CD8-positive, alpha-beta memory T cell (primary cell): ENCODE data around the gene BAHD1. TPM values are rescaled to one million over a fixed set of nuclear protein-coding genes. Genes with fewer than 3 reads are reported as not detected.
A peak's percentile ranks its signal among the peaks of the same experiment; 100 is the strongest.

Source experiments
- CTCF ChIA-PET: fragments of 350-600 bp; sonication (Branson Sonifier 250); formaldehyde crosslinking; loops from one replicate; lab custom pipeline; 2021; ENCODE audit warnings: antibody characterized with exemption; lab: Charles Lee
- POLR2A ChIA-PET: fragments of 350-600 bp; sonication (Branson Sonifier 250); formaldehyde crosslinking; loops from one replicate; lab custom pipeline; 2021; ENCODE audit warnings: antibody characterized with exemption; lab: Charles Lee
- DNase-seq, 5 donors: peaks; one replicate each; pipeline versions ENCODE4 v3.0.0 to v3.0.0-alpha.2; 2020 to 2022; ENCODE audit warnings: mixed read lengths in 1 of 5
- H3K27ac ChIP-seq: one replicate; pipeline ENCODE4 v1.7.0; 2013; ENCODE audit warnings: low read depth, mild to moderate bottlenecking, low read length, moderate library complexity
- H3K27me3 ChIP-seq: 2 replicates; pipeline ENCODE4 v1.7.0; 2013; ENCODE audit warnings: low read length, mild to moderate bottlenecking; ENCODE audit not compliant: insufficient read depth, poor library complexity, severe bottlenecking
- H3K36me3 ChIP-seq: 2 replicates; pipeline ENCODE4 v1.7.0; 2013; ENCODE audit warnings: mild to moderate bottlenecking, low read length, moderate library complexity; ENCODE audit not compliant: insufficient read depth
- H3K4me1 ChIP-seq: 2 replicates; pipeline ENCODE4 v1.7.0; 2013; ENCODE audit warnings: mild to moderate bottlenecking, low read length, moderate library complexity; ENCODE audit not compliant: insufficient read depth
- H3K4me3 ChIP-seq: 2 replicates; pipeline ENCODE4 v1.7.0; 2013; ENCODE audit warnings: mild to moderate bottlenecking, low read length
- H3K9me3 ChIP-seq: 2 replicates; pipeline ENCODE4 v1.7.0; 2013; ENCODE audit warnings: mild to moderate bottlenecking, low read length
- H3K27ac Mint-ChIP-seq, 8 donors: one replicate each; pipeline ENCODE4 v1.8.0; 2020 to 2021; ENCODE audit warnings: mixed read lengths in 8 of 8, mild to moderate bottlenecking in 6 of 8, inconsistent platforms in 3 of 8, moderate library complexity in 3 of 8
- H3K27me3 Mint-ChIP-seq, 2 donors: one replicate each; pipeline ENCODE4 v1.8.0; 2020 to 2021; ENCODE audit warnings: mixed read lengths in 2 of 2, mild to moderate bottlenecking in 1 of 2, moderate library complexity in 1 of 2
- H3K36me3 Mint-ChIP-seq, 3 donors: one replicate each; pipeline ENCODE4 v1.8.0; 2020 to 2021; ENCODE audit warnings: mixed read lengths in 3 of 3, inconsistent platforms in 1 of 3, mild to moderate bottlenecking in 1 of 3
- H3K4me1 Mint-ChIP-seq, 3 donors: one replicate each; pipeline ENCODE4 v1.8.0; 2020 to 2021; ENCODE audit warnings: mixed read lengths in 3 of 3, inconsistent platforms in 1 of 3, mild to moderate bottlenecking in 1 of 3
- H3K4me3 Mint-ChIP-seq, 7 donors: one replicate each; pipeline ENCODE4 v1.8.0; 2020 to 2021; ENCODE audit warnings: mixed read lengths in 7 of 7, mild to moderate bottlenecking in 6 of 7, moderate library complexity in 4 of 7, inconsistent platforms in 2 of 7
- H3K9me3 Mint-ChIP-seq, 5 donors: one replicate each; pipeline ENCODE4 v1.8.0; 2020 to 2022; ENCODE audit warnings: mixed read lengths in 5 of 5, mild to moderate bottlenecking in 3 of 5, moderate library complexity in 2 of 5, inconsistent platforms in 1 of 5
- polyA plus RNA-seq: library from polyadenylated mRNA; unstranded; fragments of 300-500 nt; fragmentation: Illumina TruSeq; gene quantifications from one replicate; pipeline ENCODE4 v1.2.3, GENCODE V29; 2021
- total RNA-seq, 2 experiments: library from RNA; stranded (reverse); gene quantifications; one replicate each; pipeline ENCODE4 v1.2.3, GENCODE V29; 2021

The BAHD1 gene
- total and polyA plus RNA-seq, 3 experiments from 2014 or later, result 4.1 to 24.9 (median 23.6) TPM

- Mint-ChIP-seq H3K36me3 (peaks cover 0 to 52% (median 2%) of the 10 kb centered on the region in 3 donors), H3K4me3 (no peak overlapping the region), H3K27me3 (no peaks in the 10 kb centered on the region), H3K9me3 (no peaks in the 10 kb centered on the region), H3K4me1 (peaks cover 0 to 12% (median 0%) of the 10 kb centered on the region in 3 donors), H3K27ac (peak overlapping the region in 1 of 8 donors; percentile 86)
- POLR2A ChIA-PET, result interaction anchor here (0.5 to 0.6 kb wide), 2 partner anchors 20 to 161 kb away, joined by 4 read pairs; no protein-coding TSS in a partner anchor
- Histone ChIP-seq H3K4me3 (no peak overlapping the region), H3K4me1 (peaks cover 15% of the 10 kb centered on the region), H3K9me3 (no peaks in the 10 kb centered on the region), H3K36me3 (peaks cover 22% of the 10 kb centered on the region), H3K27me3 (no peaks in the 10 kb centered on the region), H3K27ac (no peak overlapping the region)
- CTCF ChIA-PET, result no interaction called here
- DNase-seq, result peak in 1 of 5 donors; percentile 18
These were observed 25.2 kb downstream of the BAHD1 start for GRCh38 chr15:40465939-40466338.

DNA sequence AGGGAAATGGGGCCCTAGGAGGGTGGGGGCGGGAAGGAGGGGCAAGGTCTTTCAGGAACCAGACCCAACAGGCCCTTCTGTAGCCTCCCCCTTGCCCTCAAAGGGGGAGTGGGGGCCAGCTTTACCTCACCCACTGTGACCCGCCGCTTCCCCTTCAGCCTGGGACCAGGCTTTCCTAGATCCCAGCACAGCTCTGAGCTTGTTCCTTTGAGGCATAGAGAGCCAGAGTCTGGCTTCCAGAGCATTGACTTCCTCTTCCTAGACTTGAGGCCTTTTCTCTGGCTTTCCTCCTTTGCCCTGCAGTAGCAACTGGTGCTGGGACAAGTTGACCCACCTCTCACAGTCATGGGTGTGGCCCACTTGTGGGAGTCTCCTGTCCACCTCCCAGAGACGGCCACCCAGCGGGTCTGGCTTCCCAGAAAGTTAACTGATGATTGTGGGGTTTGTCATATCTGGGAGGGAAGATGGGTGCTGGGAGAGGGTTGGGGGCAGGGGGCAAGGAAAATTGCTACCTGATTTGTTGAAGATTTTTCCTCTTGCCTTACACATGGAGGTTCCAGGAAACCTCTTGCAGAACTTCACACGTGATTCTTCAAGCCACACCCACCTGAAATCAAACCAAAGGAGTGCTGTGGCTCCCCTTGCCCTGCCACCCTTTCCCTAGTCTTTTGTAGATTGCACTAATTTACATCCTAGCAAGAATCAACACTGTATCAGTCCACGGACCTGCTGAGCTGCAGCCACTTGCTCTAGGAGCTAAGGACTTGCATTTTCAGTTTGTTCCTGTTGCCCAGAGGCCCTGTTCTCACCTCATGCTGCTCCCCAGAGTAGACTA is 25.9 kb downstream of the BAHD1 start:
- Mint-ChIP-seq H3K9me3 (no peaks in the 10 kb centered on the region), H3K4me1 (peaks cover 1 to 14% (median 2%) of the 10 kb centered on the region in 3 donors), H3K4me3 (no peak overlapping the region), H3K36me3 (peaks cover 0 to 50% (median 2%) of the 10 kb centered on the region in 3 donors), H3K27me3 (no peaks in the 10 kb centered on the region), H3K27ac (peak overlapping the region in 5 of 8 donors; percentile 47 to 96 (median 61))
- peak in 1 of 5 donors; percentile 37 for DNase-seq
- peaks cover 22% of the 10 kb centered on the region for H3K36me3 ChIP-seq
- POLR2A ChIA-PET, result interaction anchor here (0.5 to 0.6 kb wide), 2 partner anchors 20 to 162 kb away, joined by 4 read pairs; no protein-coding TSS in a partner anchor
- H3K27ac ChIP-seq, result no peak overlapping the region
- H3K4me3 ChIP-seq, result no peak overlapping the region
- CTCF ChIA-PET, result no interaction called here
- H3K27me3 ChIP-seq, result no peaks in the 10 kb centered on the region
- H3K9me3 ChIP-seq, result no peaks in the 10 kb centered on the region
- H3K4me1 ChIP-seq, result peaks cover 15% of the 10 kb centered on the region

- peaks cover 22% of the 10 kb centered on the region for H3K36me3 ChIP-seq
- DNase-seq, result no peak
- Mint-ChIP-seq H3K9me3 (no peaks in the 10 kb centered on the region), H3K27ac (peak overlapping the region in 7 of 8 donors; percentile 39 to 96 (median 74)), H3K4me3 (peak overlapping the region in 1 of 7 donors; percentile 2), H3K27me3 (no peaks in the 10 kb centered on the region), H3K36me3 (peaks cover 0 to 47% (median 2%) of the 10 kb centered on the region in 3 donors), H3K4me1 (peaks cover 6 to 20% (median 8%) of the 10 kb centered on the region in 3 donors)
- POLR2A ChIA-PET, result no interaction called here
- H3K9me3 ChIP-seq, result no peaks in the 10 kb centered on the region
- H3K4me1 ChIP-seq, result peaks cover 21% of the 10 kb centered on the region
- no peak overlapping the region for H3K4me3 ChIP-seq
- H3K27me3 ChIP-seq, result no peaks in the 10 kb centered on the region
- CTCF ChIA-PET, result no interaction called here
- H3K27ac ChIP-seq, result no peak overlapping the region
These were observed 26.5 kb downstream of the BAHD1 start for GRCh38 chr15:40467261-40467615.

GRCh38 chr15:40468898-40469331 is 28.2 kb downstream of the BAHD1 start:
- no peaks in the 10 kb centered on the region for H3K9me3 Mint-ChIP-seq
- H3K27ac Mint-ChIP-seq, result peak overlapping the region in 7 of 8 donors; percentile 29 to 95 (median 75)
- H3K4me1 Mint-ChIP-seq, result peaks cover 8 to 26% (median 16%) of the 10 kb centered on the region in 3 donors
- ChIA-PET POLR2A (no interaction called here), CTCF (interaction anchor here (1.0 to 2.0 kb wide), 7 partner anchors 10 to 146 kb away, joined by 3 to 6 read pairs (median 4); partner anchors contain the start of gene BAHD1)
- Histone ChIP-seq H3K27me3 (no peaks in the 10 kb centered on the region), H3K4me1 (peaks cover 27% of the 10 kb centered on the region), H3K4me3 (no peak overlapping the region), H3K9me3 (no peaks in the 10 kb centered on the region), H3K27ac (no peak overlapping the region), H3K36me3 (peaks cover 15% of the 10 kb centered on the region)
- no peaks in the 10 kb centered on the region for H3K27me3 Mint-ChIP-seq
- H3K36me3 Mint-ChIP-seq, result peaks cover 0 to 36% (median 2%) of the 10 kb centered on the region in 3 donors
- peak overlapping the region in 3 of 7 donors; percentile 18 to 72 (median 68) for H3K4me3 Mint-ChIP-seq
- DNase-seq, result no peak

GRCh38 chr15:40469776-40470390 is 29.1 kb downstream of the BAHD1 start:
- Mint-ChIP-seq H3K4me1 (peaks cover 8 to 26% (median 16%) of the 10 kb centered on the region in 3 donors), H3K27me3 (no peaks in the 10 kb centered on the region), H3K4me3 (peak overlapping the region; percentile 23 to 73 (median 66)), H3K36me3 (peaks cover 0 to 27% (median 2%) of the 10 kb centered on the region in 3 donors), H3K27ac (peak overlapping the region; percentile 32 to 95 (median 78)), H3K9me3 (no peaks in the 10 kb centered on the region)
- no peaks in the 10 kb centered on the region for H3K27me3 ChIP-seq
- ChIA-PET POLR2A (interaction anchor here (0.6 to 1.6 kb wide), 4 partner anchors 15 to 1134 kb away, joined by 4 to 6 read pairs (median 4); partner anchors contain the start of gene BAHD1), CTCF (interaction anchor here (1.0 to 2.0 kb wide), 7 partner anchors 11 to 147 kb away, joined by 3 to 6 read pairs (median 4); partner anchors contain the start of gene BAHD1)
- H3K4me1 ChIP-seq, result peaks cover 27% of the 10 kb centered on the region
- H3K27ac ChIP-seq, result no peak overlapping the region
- no peak for DNase-seq
- no peaks in the 10 kb centered on the region for H3K9me3 ChIP-seq
- peaks cover 6% of the 10 kb centered on the region for H3K36me3 ChIP-seq
- peak overlapping the region; percentile 38 for H3K4me3 ChIP-seq

- Histone ChIP-seq H3K27ac (peak within 1 kb of the TSS; percentile 54), H3K4me1 (peaks cover 27% of the 10 kb centered on the region), H3K9me3 (no peaks in the 10 kb centered on the region), H3K36me3 (no peaks in the 10 kb centered on the region), H3K4me3 (peak within 1 kb of the TSS; percentile 75), H3K27me3 (no peaks in the 10 kb centered on the region)
- Mint-ChIP-seq H3K4me3 (peak within 1 kb of the TSS; percentile 89 to 96 (median 90)), H3K36me3 (peaks cover 0 to 20% (median 0%) of the 10 kb centered on the region in 3 donors), H3K9me3 (no peaks in the 10 kb centered on the region), H3K4me1 (peaks cover 8 to 26% (median 16%) of the 10 kb centered on the region in 3 donors), H3K27me3 (no peaks in the 10 kb centered on the region), H3K27ac (peak within 1 kb of the TSS; percentile 75 to 95 (median 88))
- ChIA-PET POLR2A (interaction anchor here (0.6 to 1.6 kb wide), 4 partner anchors 16 to 1133 kb away, joined by 4 to 6 read pairs (median 4); partner anchors contain the start of gene BAHD1), CTCF (interaction anchor here (1.2 to 2.0 kb wide), 2 partner anchors 13 to 30 kb away, joined by 3 to 5 read pairs; partner anchors contain the start of gene BAHD1)
- DNase-seq, result peak; percentile 54 to 76 (median 58)
These were observed 29.8 kb downstream of the BAHD1 start, which contains the start of gene CHST14 for GRCh38 chr15:40470423-40471104. Gene CHST14 (plus strand): TSS chr15:40470984. CDS start chr15:40471214, 230 bp downstream.
